GM15510 (cell line): Measurements from ENCODE around the gene PARD3B.

Source experiments
- POLR2A ChIP-seq: IDR thresholded peaks from 3 replicates; pipeline ENCODE4 v1.6.1; 2011; ENCODE audit warnings: borderline replicate concordance; ENCODE audit not compliant: insufficient read length; ENCODE audit errors: extremely low read depth

Gene PARD3B

GRCh38 chr2:204972606-204973336, 427.5 kb downstream of the PARD3B start:
- no peak for TF ChIP-seq POLR2A

- no peak for TF ChIP-seq POLR2A
Measured at GRCh38 chr2:204973616-204974015, 428.3 kb downstream of the PARD3B start.

DNA sequence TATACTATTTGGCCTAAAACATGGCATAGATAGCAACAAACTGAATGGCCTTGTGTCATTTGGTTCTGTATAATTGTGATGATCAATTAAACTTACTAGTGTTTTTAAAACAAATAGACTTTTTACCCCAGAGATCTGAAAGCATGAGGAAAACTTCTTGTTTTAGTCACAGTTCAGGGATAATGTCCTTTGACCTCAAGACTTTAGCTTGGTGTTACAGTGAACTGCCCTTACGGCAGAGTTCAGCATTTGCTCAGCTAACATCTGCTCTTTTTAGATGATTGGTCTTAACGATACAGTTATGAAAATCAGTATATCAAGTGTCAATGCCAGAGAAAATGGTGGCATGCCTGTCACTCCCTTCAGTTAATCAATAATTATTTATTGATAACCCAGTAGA, 429.2 kb downstream of the PARD3B start:
- TF ChIP-seq POLR2A: no peak

- TF ChIP-seq POLR2A: no peak
Measured at GRCh38 chr2:204977914-204978313, 432.6 kb downstream of the PARD3B start.

DNA sequence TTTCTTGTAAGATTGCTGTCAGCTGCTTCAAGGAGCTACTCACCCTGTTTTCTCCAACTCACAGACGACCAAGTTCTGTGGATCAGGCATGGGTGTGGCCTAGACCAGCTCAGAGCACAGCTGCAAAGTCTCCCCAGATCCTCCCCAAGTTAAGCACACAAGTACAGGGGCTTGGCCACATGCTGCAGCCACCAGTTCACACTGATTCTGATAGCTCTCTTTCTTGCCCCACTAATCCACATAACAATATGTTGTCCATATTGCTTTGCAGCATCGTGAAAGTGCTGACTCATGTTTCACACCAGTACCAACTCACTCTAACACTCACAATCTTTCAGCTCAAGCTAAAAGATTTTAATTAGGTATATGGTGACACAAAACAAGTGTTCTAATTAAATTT, 437.0 kb downstream of the PARD3B start:
- no peak for TF ChIP-seq POLR2A

DNA sequence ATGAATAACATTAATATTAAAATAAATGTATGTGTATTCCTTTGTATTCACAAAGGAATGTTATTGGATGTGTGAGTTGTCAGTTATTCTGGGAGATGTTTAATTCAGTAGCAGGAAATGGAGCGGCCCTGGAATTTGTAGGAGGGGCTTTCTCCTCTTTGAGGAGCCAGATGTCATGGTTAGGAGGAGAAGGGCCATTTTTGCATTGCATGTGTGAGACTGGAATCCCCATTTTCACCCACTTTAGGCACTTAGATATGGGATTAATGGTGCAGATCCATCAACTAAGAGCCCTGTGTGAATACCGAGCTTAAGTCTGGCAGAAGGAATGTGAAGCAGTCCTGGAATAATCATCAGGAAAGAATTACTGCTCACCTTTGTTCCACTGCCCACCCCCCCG, 439.2 kb downstream of the PARD3B start:
- no peak for TF ChIP-seq POLR2A

- no peak for TF ChIP-seq POLR2A
Measured at GRCh38 chr2:204986641-204987040, 441.4 kb downstream of the PARD3B start.

DNA sequence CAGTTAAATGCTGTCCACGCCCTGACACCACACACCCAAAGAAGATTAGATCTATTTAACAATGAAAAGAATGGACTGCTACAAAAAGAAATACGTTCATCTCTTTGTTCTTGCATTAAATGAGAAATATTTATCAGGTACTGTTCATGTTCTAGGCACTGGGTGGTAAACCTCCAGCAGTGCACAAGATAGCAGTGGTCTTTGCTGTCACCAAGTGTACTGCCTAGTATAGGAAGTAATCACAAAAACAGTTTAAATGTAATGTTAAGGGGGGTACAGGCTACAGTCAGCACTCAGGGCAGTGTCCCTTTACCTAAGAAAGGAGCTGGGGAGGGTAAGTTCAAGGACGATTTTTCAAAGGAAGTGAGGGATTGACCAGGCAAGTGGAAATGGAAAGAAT, 443.6 kb downstream of the PARD3B start:
- TF ChIP-seq POLR2A: no peak

GRCh38 chr2:204989877-204990276, 444.6 kb downstream of the PARD3B start:
- TF ChIP-seq POLR2A: no peak

DNA sequence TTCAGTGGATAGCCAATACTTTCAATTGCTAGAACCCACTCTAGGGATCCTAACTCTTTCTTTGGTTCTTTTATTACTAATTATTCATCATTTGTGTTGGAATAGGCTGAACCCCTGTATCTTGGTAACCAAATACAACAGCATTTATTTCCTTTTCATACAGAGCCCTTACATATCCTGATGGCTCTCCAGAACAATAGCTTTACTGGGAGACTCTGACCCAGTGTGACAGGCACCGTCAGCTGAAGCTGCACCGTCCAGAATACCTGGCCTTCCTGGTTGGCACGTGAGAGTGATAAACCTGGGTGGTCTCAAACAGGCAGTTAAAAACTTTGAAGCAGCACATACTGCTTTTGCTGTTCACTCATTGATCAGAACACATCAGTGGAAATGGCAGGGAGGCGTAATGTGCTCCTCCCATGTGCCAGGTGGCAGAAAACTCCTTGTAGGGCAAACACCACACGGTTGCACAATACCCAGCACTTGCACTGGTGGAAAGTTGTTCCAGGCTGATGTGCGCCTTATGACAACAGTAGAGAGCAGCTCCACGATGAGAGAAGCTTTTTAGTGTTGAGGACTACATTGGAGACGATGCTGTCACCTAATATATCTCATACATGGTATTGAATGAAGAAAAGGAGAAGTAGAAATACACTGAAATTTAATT, 456.2 kb downstream of the PARD3B start:
- no peak for TF ChIP-seq POLR2A

- TF ChIP-seq POLR2A: no peak
Measured at GRCh38 chr2:205002390-205002789, 457.1 kb downstream of the PARD3B start.

DNA sequence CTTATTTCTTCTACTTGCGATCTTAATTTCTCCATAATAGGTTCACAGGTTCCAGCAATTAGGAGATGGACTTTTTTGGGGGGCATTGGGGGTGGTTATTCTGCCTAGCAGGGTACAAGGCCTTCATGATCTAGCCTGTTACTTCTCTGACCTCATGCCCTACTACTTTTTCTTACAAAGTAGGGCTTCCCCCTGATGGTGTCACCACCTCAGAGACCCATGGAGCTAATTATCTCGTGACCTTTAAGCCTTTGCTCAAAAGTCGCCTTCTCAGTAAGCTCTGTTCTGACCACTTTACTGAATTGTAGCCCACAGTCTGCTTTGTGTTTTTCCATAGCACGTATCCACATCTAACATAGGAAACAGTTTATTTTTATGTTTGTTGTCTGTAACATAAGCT, 458.0 kb downstream of the PARD3B start:
- no peak for TF ChIP-seq POLR2A

DNA sequence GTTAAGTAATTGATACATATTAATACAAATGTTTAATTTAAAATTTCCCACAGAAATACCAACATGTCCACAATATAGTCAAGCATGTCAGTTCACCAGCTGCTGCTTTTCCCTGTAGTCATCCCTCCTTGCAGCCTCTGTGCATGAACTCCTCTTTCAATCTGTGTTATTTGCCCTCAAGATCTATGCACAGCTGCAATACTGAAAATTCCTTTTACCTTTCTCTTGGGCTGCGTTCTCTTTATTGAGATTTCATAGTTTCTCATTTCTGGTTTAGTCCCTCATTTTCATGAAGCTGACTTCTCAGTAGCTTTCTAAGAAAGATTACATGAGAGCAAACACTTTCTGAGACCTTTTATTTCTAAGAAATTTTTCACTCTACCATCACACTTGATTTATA, 464.9 kb downstream of the PARD3B start:
- TF ChIP-seq POLR2A: no peak

- no peak for TF ChIP-seq POLR2A
Measured at GRCh38 chr2:205011031-205011430, 465.8 kb downstream of the PARD3B start.

GRCh38 chr2:205012961-205013360, 467.7 kb downstream of the PARD3B start:
- TF ChIP-seq POLR2A: no peak

DNA sequence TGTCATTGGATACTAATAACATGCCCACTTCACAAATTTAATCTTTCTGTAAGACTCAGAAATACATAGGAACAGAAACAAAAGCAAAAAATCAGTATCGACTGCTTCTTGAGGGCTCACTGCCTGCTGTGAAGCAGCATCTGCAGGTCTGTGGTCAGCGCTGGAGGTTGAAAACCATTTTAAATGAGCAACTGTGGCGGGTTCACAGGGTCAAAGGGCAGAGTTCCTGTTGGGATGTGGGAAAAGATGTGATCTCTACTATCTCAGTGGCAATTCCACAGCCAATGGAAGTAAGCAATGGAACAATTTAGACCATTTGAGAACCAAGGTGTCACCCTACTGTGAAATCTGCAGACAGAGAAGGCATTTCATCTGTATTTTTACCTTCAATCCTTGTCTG, 468.3 kb downstream of the PARD3B start:
- TF ChIP-seq POLR2A: no peak
